IPS-20b (cell line): ENCODE results near the gene L2HGDH.

Experiments used
- H3K27ac ChIP-seq: one replicate; pipeline ENCODE4 v1.5.1; 2013; ENCODE audit warnings: low read length
- H3K27me3 ChIP-seq: 2 replicates; pipeline ENCODE4 v1.6.1; 2013; ENCODE audit warnings: mild to moderate bottlenecking, low read length, inconsistent platforms; ENCODE audit not compliant: insufficient read depth
- H3K36me3 ChIP-seq: 2 replicates; pipeline ENCODE4 v1.6.1; 2013; ENCODE audit warnings: low read depth, mild to moderate bottlenecking, inconsistent platforms, low read length, moderate library complexity; ENCODE audit not compliant: insufficient read depth
- H3K4me1 ChIP-seq: 2 replicates; pipeline ENCODE4 v1.6.1; 2013; ENCODE audit warnings: mild to moderate bottlenecking, control low read depth, inconsistent platforms, low read length, moderate library complexity; ENCODE audit not compliant: insufficient read depth
- H3K4me3 ChIP-seq: 2 replicates; pipeline ENCODE4 v1.5.1; 2013; ENCODE audit warnings: mild to moderate bottlenecking, low read length, inconsistent platforms
- H3K9ac ChIP-seq: 2 replicates; pipeline ENCODE4 v1.6.1; 2013; ENCODE audit warnings: low read depth, mild to moderate bottlenecking, inconsistent platforms, low read length, moderate library complexity
- H3K9me3 ChIP-seq: 2 replicates; pipeline ENCODE4 v1.6.1; 2013; ENCODE audit warnings: mild to moderate bottlenecking, low read depth, low read length, inconsistent platforms; ENCODE audit not compliant: insufficient read depth

Gene L2HGDH

GRCh38 chr14:50233951-50234250 lies 78.1 kb downstream of the L2HGDH start:
- Histone ChIP-seq H3K27me3 (peaks cover 10% of the 10 kb centered on the region; the same call in 1 of the 2 replicates), H3K9me3 (no peaks in the 10 kb centered on the region), H3K9ac (no peak overlapping the region), H3K4me3 (no peak overlapping the region), H3K36me3 (no peaks in the 10 kb centered on the region), H3K4me1 (no peaks in the 10 kb centered on the region), H3K27ac (no peak overlapping the region)

GRCh38 chr14:50233166-50233950 lies 78.7 kb downstream of the L2HGDH start:
- Histone ChIP-seq H3K36me3 (no peaks in the 10 kb centered on the region), H3K4me3 (no peak overlapping the region), H3K27ac (no peak overlapping the region), H3K9me3 (peaks cover 4% of the 10 kb centered on the region; the same call in 1 of the 2 replicates), H3K27me3 (peaks cover 10% of the 10 kb centered on the region; the same call in 1 of the 2 replicates), H3K9ac (no peak overlapping the region), H3K4me1 (no peaks in the 10 kb centered on the region)

GRCh38 chr14:50232276-50232642 lies 79.8 kb downstream of the L2HGDH start:
- H3K27ac ChIP-seq, result no peak overlapping the region

GRCh38 chr14:50231475-50232275 lies 80.4 kb downstream of the L2HGDH start, which contains the start of gene SOS2:
Gene SOS2 (minus strand): TSS chr14:50231578. CDS start chr14:50231283, 295 bp downstream.
- Histone ChIP-seq H3K9me3 (peaks cover 5% of the 10 kb centered on the region; the same call in 1 of the 2 replicates), H3K4me3 (peak within 1 kb of the TSS; percentile 84), H3K36me3 (no peaks in the 10 kb centered on the region), H3K27ac (no peak within 1 kb of the TSS), H3K4me1 (no peaks in the 10 kb centered on the region), H3K27me3 (peaks cover 10% of the 10 kb centered on the region; the same call in 1 of the 2 replicates), H3K9ac (peak within 1 kb of the TSS; percentile 75)

More at GRCh38 chr14:50232276-50232642, 79.8 kb downstream of the L2HGDH start:
- H3K36me3 ChIP-seq, result no peaks in the 10 kb centered on the region
- peaks cover 5% of the 10 kb centered on the region; the same call in 1 of the 2 replicates for H3K9me3 ChIP-seq
- H3K4me3 ChIP-seq, result peak overlapping the region; percentile 74
- H3K4me1 ChIP-seq, result no peaks in the 10 kb centered on the region
- H3K9ac ChIP-seq, result peak overlapping the region; percentile 75; the same call in 1 of the 2 replicates
- peaks cover 10% of the 10 kb centered on the region; the same call in 1 of the 2 replicates for H3K27me3 ChIP-seq

- H3K4me3 ChIP-seq, result peak overlapping the region; percentile 84
- peaks cover 5% of the 10 kb centered on the region; the same call in 1 of the 2 replicates for H3K9me3 ChIP-seq
- no peaks in the 10 kb centered on the region for H3K36me3 ChIP-seq
- H3K27me3 ChIP-seq, result peaks cover 10% of the 10 kb centered on the region; the same call in 1 of the 2 replicates
- peak overlapping the region; percentile 69 for H3K9ac ChIP-seq
- no peak overlapping the region for H3K27ac ChIP-seq
- H3K4me1 ChIP-seq, result peaks cover 1% of the 10 kb centered on the region; the same call in 1 of the 2 replicates
Measured at GRCh38 chr14:50230701-50231474, 81.1 kb downstream of the L2HGDH start.

- Histone ChIP-seq H3K4me1 (peaks cover 7% of the 10 kb centered on the region), H3K27ac (no peak overlapping the region), H3K9ac (peak overlapping the region; percentile 69), H3K27me3 (peaks cover 10% of the 10 kb centered on the region; the same call in 1 of the 2 replicates), H3K36me3 (no peaks in the 10 kb centered on the region), H3K4me3 (peak overlapping the region; percentile 84), H3K9me3 (peaks cover 5% of the 10 kb centered on the region; the same call in 1 of the 2 replicates)
Measured at GRCh38 chr14:50230401-50230700, 81.7 kb downstream of the L2HGDH start.

- Histone ChIP-seq H3K9ac (no peak overlapping the region), H3K27me3 (peaks cover 10% of the 10 kb centered on the region; the same call in 1 of the 2 replicates), H3K36me3 (no peaks in the 10 kb centered on the region), H3K9me3 (peaks cover 5% of the 10 kb centered on the region; the same call in 1 of the 2 replicates), H3K27ac (no peak overlapping the region), H3K4me3 (peak overlapping the region; percentile 84), H3K4me1 (peaks cover 8% of the 10 kb centered on the region)
Measured at GRCh38 chr14:50229681-50230080, 82.3 kb downstream of the L2HGDH start.

GRCh38 chr14:50228313-50228712 lies 83.7 kb downstream of the L2HGDH start:
- Histone ChIP-seq H3K4me3 (no peak overlapping the region), H3K9ac (no peak overlapping the region), H3K36me3 (no peaks in the 10 kb centered on the region), H3K27ac (no peak overlapping the region), H3K27me3 (peaks cover 10% of the 10 kb centered on the region; the same call in 1 of the 2 replicates), H3K4me1 (peaks cover 8% of the 10 kb centered on the region), H3K9me3 (peaks cover 5% of the 10 kb centered on the region; the same call in 1 of the 2 replicates)

GRCh38 chr14:50225974-50226297 lies 86.1 kb downstream of the L2HGDH start:
- Histone ChIP-seq H3K9me3 (peaks cover 5% of the 10 kb centered on the region; the same call in 1 of the 2 replicates), H3K9ac (no peak overlapping the region), H3K4me1 (peaks cover 8% of the 10 kb centered on the region), H3K27me3 (no peaks in the 10 kb centered on the region), H3K4me3 (no peak overlapping the region), H3K27ac (no peak overlapping the region), H3K36me3 (no peaks in the 10 kb centered on the region)

GRCh38 chr14:50225067-50225973 lies 86.7 kb downstream of the L2HGDH start:
- no peak overlapping the region for H3K9ac ChIP-seq
- no peak overlapping the region for H3K4me3 ChIP-seq
- peaks cover 8% of the 10 kb centered on the region for H3K4me1 ChIP-seq
- H3K27me3 ChIP-seq, result no peaks in the 10 kb centered on the region
- H3K36me3 ChIP-seq, result no peaks in the 10 kb centered on the region
- H3K27ac ChIP-seq, result no peak overlapping the region
- peaks cover 5% of the 10 kb centered on the region; the same call in 1 of the 2 replicates for H3K9me3 ChIP-seq
